K562 (cell line): Measurements from ENCODE around the gene BAIAP2L2.

Experiments used
- ARID2 ChIP-seq: fragments of 450-650 bp; IDR thresholded peaks from 2 replicates; pipeline ENCODE4 v1.6.1; 2017; ENCODE audit warnings: antibody characterized with exemption, mild to moderate bottlenecking
- CTCF ChIP-seq, 3 experiments: IDR thresholded peaks in 2 of 3; conservative IDR thresholded peaks in 1 of 3; 2 replicates each; pipeline ENCODE4 v1.5.1; 2011 to 2012; ENCODE audit warnings: low read length in 3 of 3, mild to moderate bottlenecking in 3 of 3, control low read depth in 2 of 3, improper control_type of control experiment in 1 of 3, inconsistent platforms in 1 of 3, low read depth in 1 of 3, mixed read lengths in 1 of 3, moderate library complexity in 1 of 3; ENCODE audit not compliant: insufficient read depth in 2 of 3
- FOS ChIP-seq: IDR thresholded peaks from 3 replicates; pipeline ENCODE4 v1.6.1; 2011; ENCODE audit not compliant: insufficient read length; ENCODE audit errors: extremely low read depth
- MECOM ChIP-seq: fragments of 250-450 bp; sonication (Bioruptor Pico); IDR thresholded peaks from 2 replicates; pipeline ENCODE4 v1.8.0; 2022; ENCODE audit warnings: inconsistent platforms
- POLR3A ChIP-seq: IDR thresholded peaks from 2 replicates; pipeline ENCODE4 v1.6.1; 2011; ENCODE audit warnings: borderline replicate concordance, mild to moderate bottlenecking, moderate library complexity; ENCODE audit not compliant: insufficient read length, insufficient read depth; ENCODE audit errors: extremely low read depth
- ZBTB11 ChIP-seq, 3 experiments: fragments of 200-800 bp in 1 of 3; fragments of 250-450 bp in 1 of 3; fragments of 450-650 bp in 1 of 3; sonication (Bioruptor Pico) in 1 of 3; sonication (Bioruptor generic) in 1 of 3; formaldehyde crosslinking in 1 of 3; IDR thresholded peaks; 2 replicates each; pipeline versions ENCODE4 v1.6.1 to v1.8.0; 2016 to 2022; ENCODE audit warnings: mild to moderate bottlenecking in 2 of 3, missing genetic modification characterization in 2 of 3, missing compliant biosample characterization in 1 of 3, moderate library complexity in 1 of 3
- ZBTB9 ChIP-seq: fragments of 450-650 bp; formaldehyde crosslinking; IDR thresholded peaks from 2 replicates; pipeline ENCODE4 v1.4.0; 2020; ENCODE audit warnings: mild to moderate bottlenecking, moderate library complexity
- ZNF274 ChIP-seq: IDR thresholded peaks from 2 replicates; pipeline ENCODE4 v1.6.1; 2011; ENCODE audit warnings: low read depth, mild to moderate bottlenecking, low read length, moderate library complexity, borderline replicate concordance
- ZNF318 ChIP-seq, 2 experiments: fragments of 450-650 bp; IDR thresholded peaks; 2 replicates each; pipeline ENCODE4 v1.6.1; 2016; ENCODE audit warnings: mild to moderate bottlenecking in 2 of 2, borderline replicate concordance in 1 of 2, low read depth in 1 of 2, moderate library complexity in 1 of 2
- ZNF398 ChIP-seq: fragments of 250-450 bp; sonication (Bioruptor Pico); IDR thresholded peaks from 2 replicates; pipeline ENCODE4 v1.8.0; 2021; ENCODE audit warnings: moderate library complexity, mild to moderate bottlenecking, inconsistent platforms

GRCh38 chr22:38049812-38050619 lies 60.5 kb downstream of the BAIAP2L2 start:
- TF ChIP-seq ZNF318 (IDR thresholded peaks at IDR 0.05; ENCODE audit: borderline replicate concordance in 1 of 2, low read depth in 1 of 2): no peak
- TF ChIP-seq ARID2: no peak
- no peak for TF ChIP-seq POLR3A
- no peak for TF ChIP-seq ZBTB9 (CRISPR knock-in tag)
- TF ChIP-seq ZNF274: no peak
- no peak for TF ChIP-seq MECOM (CRISPR knock-in tag)
- TF ChIP-seq ZNF398 (CRISPR knock-in tag): no peak
- no peak for TF ChIP-seq FOS
- TF ChIP-seq ZBTB11 (CRISPR knock-in tag; IDR thresholded peaks at IDR 0.05): no peak
- no peak for TF ChIP-seq CTCF (IDR thresholded peaks at IDR 0.05 in 2 of 3, conservative IDR thresholded peaks at IDR 0.05 in 1 of 3; ENCODE audit: insufficient read depth in 2 of 3, low read depth in 1 of 3, low read length in 3 of 3)
